Measurements from ENCODE around the gene SPON1.

GRCh38 chr11:13972944-13973343 is 10.4 kb downstream of the SPON1 start:
- TF ChIP-seq CTCF (IDR thresholded peaks at IDR 0.05; ENCODE audit: borderline replicate concordance, extremely low read depth, low read length, poor library complexity, severe bottlenecking) (no peak), EZH2 (IDR thresholded peaks at IDR 0.05; ENCODE audit: borderline replicate concordance, low read depth, low read length, severe bottlenecking) (no peak)
